Endothelial cell of umbilical vein (primary cell): ENCODE data around the gene HDAC10. TPM values are rescaled to one million over a fixed set of nuclear protein-coding genes. Genes with fewer than 3 reads are reported as not detected.

Experiments used
- BruUV-seq: library from RNA; stranded (reverse); fragments of 400-500 nt; replicated peaks from 2 replicates; lab custom pipeline; 2021; lab: Mats Ljungman, UMichigan
- CTCF ChIA-PET: fragments of 300-600, 350-600 bp; sonication (Branson Sonifier 250); formaldehyde crosslinking; loops from one replicate; lab custom pipeline; 2021; ENCODE audit warnings: antibody characterized with exemption, inconsistent platforms; lab: Charles Lee
- POLR2A ChIA-PET: fragments of 300-600, 350-600 bp; sonication (Branson Sonifier 250); formaldehyde crosslinking; loops from one replicate; lab custom pipeline; 2021; ENCODE audit warnings: antibody characterized with exemption, inconsistent platforms; lab: Charles Lee
- DNase-seq: peaks from one replicate; pipeline ENCODE4 v3.0.0-alpha.2; 2011; ENCODE audit warnings: low read depth, low spot score
- FAIRE-seq: peaks from 2 replicates; lab custom pipeline; 2011; peaks lifted over from hg19 to GRCh38; lab: Jason Lieb, UNC
- H2AFZ ChIP-seq: 2 replicates; pipeline ENCODE4 v1.6.0; 2012; ENCODE audit warnings: low read depth, low read length, control low read depth, inconsistent platforms
- H3K27ac ChIP-seq: 2 replicates; pipeline ENCODE4 v1.5.1; 2011; ENCODE audit warnings: low read depth, mild to moderate bottlenecking, control low read depth, low read length, moderate library complexity; ENCODE audit not compliant: insufficient read depth
- H3K27me3 ChIP-seq, 2 experiments: 2 replicates each; pipeline versions ENCODE4 v1.6.0 to v1.6.1; 2011; ENCODE audit warnings: low read length in 2 of 2, mixed read lengths in 1 of 2; ENCODE audit not compliant: control insufficient read depth in 2 of 2, insufficient read depth in 2 of 2
- H3K36me3 ChIP-seq, 2 experiments: 2 replicates in 1 of 2; 3 replicates in 1 of 2; pipeline ENCODE4 v1.5.1; 2011; ENCODE audit warnings: low read length in 2 of 2, mild to moderate bottlenecking in 1 of 2, moderate library complexity in 1 of 2; ENCODE audit not compliant: control insufficient read depth in 2 of 2, insufficient read depth in 2 of 2; ENCODE audit errors: extremely low read depth in 1 of 2
- H3K4me1 ChIP-seq: 3 replicates; pipeline ENCODE4 v1.5.1; 2011; ENCODE audit warnings: mild to moderate bottlenecking, low read length; ENCODE audit not compliant: control insufficient read depth, insufficient read depth; ENCODE audit errors: extremely low read depth
- H3K4me2 ChIP-seq: 2 replicates; pipeline ENCODE4 v1.6.1; 2011; ENCODE audit warnings: low read length, control low read depth, mixed read lengths; ENCODE audit not compliant: insufficient read depth
- H3K4me3 ChIP-seq, 3 experiments: fragments of 200-600 bp in 1 of 3; sonication (generic), shearing (Covaris generic) in 1 of 3; replicated peaks in 1 of 3; 2 replicates each; pipeline ENCODE4 v1.5.1; 2011 to 2016; ENCODE audit warnings: control low read depth in 3 of 3, low read length in 3 of 3, mild to moderate bottlenecking in 2 of 3, inconsistent platforms in 1 of 3, low read depth in 1 of 3, moderate library complexity in 1 of 3; ENCODE audit not compliant: insufficient read depth in 1 of 3
- H3K79me2 ChIP-seq: 2 replicates; pipeline ENCODE4 v1.6.0; 2012; ENCODE audit warnings: low read length, inconsistent platforms; ENCODE audit not compliant: control insufficient read depth, insufficient read depth
- H3K9ac ChIP-seq: replicated peaks from 2 replicates; pipeline ENCODE3; 2011; ENCODE audit warnings: low read length, control low read depth; ENCODE audit not compliant: insufficient read depth; ENCODE audit errors: extremely low read depth
- H3K9me1 ChIP-seq: replicated peaks from 3 replicates; pipeline ENCODE4 v1.6.0; 2011; ENCODE audit warnings: mild to moderate bottlenecking, low read length; ENCODE audit not compliant: control insufficient read depth, insufficient read depth; ENCODE audit errors: extremely low read depth
- H3K9me3 ChIP-seq: replicated peaks from 2 replicates; pipeline ENCODE4 v1.5.1; 2012; ENCODE audit warnings: low read length, inconsistent platforms; ENCODE audit not compliant: control insufficient read depth, insufficient read depth
- H4K20me1 ChIP-seq: replicated peaks from 2 replicates; pipeline ENCODE3; 2011; ENCODE audit warnings: mild to moderate bottlenecking, low read length; ENCODE audit not compliant: control insufficient read depth, insufficient read depth; ENCODE audit errors: extremely low read depth
- CTCF ChIP-seq, 2 donors: IDR thresholded peaks; 1 replicate in 1 of 2; 2 replicates in 1 of 2; pipeline ENCODE4 v1.5.1; 2011; ENCODE audit warnings: low read length in 2 of 2, mild to moderate bottlenecking in 2 of 2, moderate library complexity in 2 of 2, control low read depth in 1 of 2, inconsistent platforms in 1 of 2, low read depth in 1 of 2; ENCODE audit not compliant: insufficient read depth in 1 of 2; ENCODE audit errors: extremely low read depth in 1 of 2
- EZH2 ChIP-seq: IDR thresholded peaks from 2 replicates; pipeline ENCODE4 v1.6.1; 2012; ENCODE audit warnings: borderline replicate concordance, low read depth, mild to moderate bottlenecking, moderate library complexity, low read length, inconsistent platforms; ENCODE audit not compliant: severe bottlenecking
- FOS ChIP-seq: IDR thresholded peaks from 2 replicates; pipeline ENCODE4 v1.6.1; 2011; ENCODE audit warnings: mild to moderate bottlenecking, low read length, moderate library complexity, borderline replicate concordance; ENCODE audit not compliant: insufficient read depth
- GATA2 ChIP-seq: IDR thresholded peaks from 2 replicates; pipeline ENCODE4 v1.7.0; 2011; ENCODE audit warnings: low read depth, mild to moderate bottlenecking, moderate library complexity, mixed read lengths, low read length; ENCODE audit not compliant: insufficient read length, insufficient read depth
- JUN ChIP-seq: IDR thresholded peaks from 2 replicates; pipeline ENCODE4 v1.6.1; 2011; ENCODE audit warnings: borderline replicate concordance, low read depth; ENCODE audit not compliant: insufficient read length, insufficient read depth
- MAX ChIP-seq: IDR thresholded peaks from 2 replicates; pipeline ENCODE4 v1.6.1; 2011; ENCODE audit not compliant: insufficient read depth, insufficient read length
- MYC ChIP-seq: IDR thresholded peaks from one replicate; pipeline ENCODE4 v1.6.1; 2011; ENCODE audit warnings: mild to moderate bottlenecking, low read depth, low read length
- POLR2A ChIP-seq: IDR thresholded peaks from 2 replicates; pipeline ENCODE4 v1.6.1; 2012; ENCODE audit warnings: low read depth, mild to moderate bottlenecking, control low read depth, low read length
- POLR2AphosphoS5 ChIP-seq: IDR thresholded peaks from 2 replicates; pipeline ENCODE4 v1.6.1; 2012; ENCODE audit warnings: low read depth, mild to moderate bottlenecking, control low read depth, low read length, moderate library complexity; ENCODE audit not compliant: insufficient read depth
- dilution Hi-C: fragments of 300-500 bp; cut with MboI; formaldehyde crosslinking; loops from one replicate; pipeline ENCODE4 v1.15.0; 2019; ENCODE audit warnings: low sequenced_read_pairs; ENCODE audit not compliant: extremely low pct_ligation_motif_present
- intact Hi-C: fragments of 100-400 bp; cut with micrococcal nuclease; formaldehyde crosslinking; loops from one replicate; pipeline ENCODE4 v1.10.0; 2022
- polyA plus RNA-seq, 4 experiments: library from polyadenylated mRNA; depleted of rRNA in 3 of 4; stranded (reverse) in 3 of 4; unstranded in 1 of 4; fragments of >200 nt; gene quantifications; 2 replicates each; pipeline versions ENCODE4 v1.2.1 to v1.2.3, GENCODE V29; 2011 to 2012; ENCODE audit warnings: missing spikeins in 1 of 4
- total RNA-seq: library from RNA; stranded (reverse); gene quantifications from 2 replicates; pipeline ENCODE4 v1.2.3, GENCODE V29; 2021

HDAC10 gene
- total and polyA plus RNA-seq, 2 donors (not counting 3 experiments of a cell fraction or from before 2014, with no cell fraction given), result 32.6 to 47.0 TPM

- dilution Hi-C loops, result no loop called here
Observed at GRCh38 chr22:50257041-50257440, 6.0 kb upstream of the HDAC10 start.

More at GRCh38 chr22:50257041-50257440, 6.0 kb upstream of the HDAC10 start:
- no peak for DNase-seq
- Histone ChIP-seq H3K9me1 (no peaks in the 10 kb centered on the region), H3K36me3 (peaks cover 0 to 36% of the 10 kb centered on the region in 2 experiments), H3K4me3 (no peak overlapping the region), H3K79me2 (peaks cover 22% of the 10 kb centered on the region), H3K9me3 (no peaks in the 10 kb centered on the region), H3K27me3 (no peaks in the 10 kb centered on the region), H4K20me1 (no peaks in the 10 kb centered on the region), H3K4me2 (no peak overlapping the region), H3K4me1 (peaks cover 8% of the 10 kb centered on the region), H3K27ac (no peak overlapping the region), H3K9ac (no peak overlapping the region), H2AFZ (no peak overlapping the region)
- no TSS peak for BruUV-seq
- intact Hi-C loops, result no loop called here
- POLR2A ChIA-PET, result no interaction called here
- TF ChIP-seq POLR2A, result no peak
- no peak for TF ChIP-seq MAX
- TF ChIP-seq FOS, result no peak
- no peak for TF ChIP-seq JUN
- TF ChIP-seq POLR2AphosphoS5, result no peak
- no peak for TF ChIP-seq MYC
- no peak for TF ChIP-seq GATA2
- no peak for TF ChIP-seq CTCF (IDR thresholded peaks at IDR 0.05; ENCODE audit: extremely low read depth in 1 of 2, insufficient read depth in 1 of 2, low read depth in 1 of 2, low read length in 2 of 2)
- no peak for TF ChIP-seq EZH2
- CTCF ChIA-PET, result no interaction called here
- no peak for FAIRE-seq
